Measurements from ENCODE around the gene DRC7. TPM values are rescaled to one million over a fixed set of nuclear protein-coding genes. Genes with fewer than 3 reads are reported as not detected.

DRC7 gene
- total RNA-seq, 1 experiment from 2014 or later = 0.72 TPM

- H2BK12ac ChIP-seq (ENCODE audit: insufficient read length, low read depth, low read length) = no peak overlapping the region
- no peak overlapping the region for H2BK15ac ChIP-seq (ENCODE audit: low read depth, low read length)
- no peaks in the 10 kb centered on the region for H3K79me2 ChIP-seq (ENCODE audit: insufficient read depth, low read length)
- no peak overlapping the region for H4K5ac ChIP-seq (ENCODE audit: insufficient read length, low read depth, low read length)
- no peak overlapping the region for H3K14ac ChIP-seq (ENCODE audit: insufficient read depth, low read length)
- no peaks in the 10 kb centered on the region for H3K9me3 ChIP-seq (ENCODE audit: control insufficient read depth, low read depth, low read length)
- H3K4me3 Mint-ChIP-seq = no peak overlapping the region
- H2BK20ac ChIP-seq (ENCODE audit: low read depth, low read length, poor library complexity, severe bottlenecking) = no peak overlapping the region
- no peak for DNase-seq
- no CpG with 5 or more reads among the region's 13 CpGs for WGBS (ENCODE audit: extremely low coverage, insufficient read length, low lambda C conversion rate)
- H4K8ac ChIP-seq (replicated peaks; ENCODE audit: insufficient read length, low read depth, low read length) = no peak overlapping the region
- H3K23ac ChIP-seq (ENCODE audit: insufficient read length, low read depth, low read length) = no peak overlapping the region
- no peaks in the 10 kb centered on the region for H3K4me1 ChIP-seq (ENCODE audit: insufficient read depth, low read length)
- no peak overlapping the region for H3K4ac ChIP-seq (ENCODE audit: low read depth, low read length)
- H3K27me3 Mint-ChIP-seq (ENCODE audit: low read depth) = peaks cover 6% of the 10 kb centered on the region
- H3K9me3 Mint-ChIP-seq = no peaks in the 10 kb centered on the region
- H4K91ac ChIP-seq (ENCODE audit: insufficient read length, low read depth, low read length) = no peak overlapping the region
- no peak overlapping the region for H3K18ac ChIP-seq (ENCODE audit: insufficient read length, low read depth, low read length)
- no peak overlapping the region for H2BK5ac ChIP-seq (ENCODE audit: insufficient read length, low read length)
- H3K56ac ChIP-seq (ENCODE audit: insufficient read length, low read depth, low read length) = no peak overlapping the region
- H3K79me1 ChIP-seq (ENCODE audit: insufficient read depth, low read depth, low read length, poor library complexity, severe bottlenecking) = no peaks in the 10 kb centered on the region
- no peak overlapping the region for H2AFZ ChIP-seq (ENCODE audit: low read length)
- no peak overlapping the region; a peak in 1 of 7 replicates for H3K27ac Mint-ChIP-seq
- no peaks in the 10 kb centered on the region for H3K23me2 ChIP-seq (ENCODE audit: insufficient read length, low read depth, low read length, poor library complexity, severe bottlenecking)
- H3K27me3 ChIP-seq (ENCODE audit: insufficient read depth, low read length) = no peaks in the 10 kb centered on the region
- H3T11ph ChIP-seq (ENCODE audit: low read length) = no peak overlapping the region
- no peak overlapping the region for H3K9ac ChIP-seq (ENCODE audit: extremely low read depth, insufficient read length, low read length)
- no peak overlapping the region for H2BK120ac ChIP-seq (ENCODE audit: low read depth, low read length, poor library complexity, severe bottlenecking)
- H2AK5ac ChIP-seq (ENCODE audit: insufficient read length, low read length) = no peak overlapping the region
- H3K36me3 Mint-ChIP-seq (ENCODE audit: insufficient read depth in 1 of 3, low read depth in 3 of 3) = no peaks in the 10 kb centered on the region
- H4K20me1 ChIP-seq (ENCODE audit: control insufficient read depth, insufficient read depth, insufficient read length) = no peaks in the 10 kb centered on the region
- H3K4me2 ChIP-seq (ENCODE audit: insufficient read depth, insufficient read length, low read length) = no peak overlapping the region
- H3K4me1 Mint-ChIP-seq = peaks cover 5 to 20% of the 10 kb centered on the region in 2 experiments
- no peak for TF ChIP-seq CTCF (conservative IDR thresholded peaks at IDR 0.05)
- no peak overlapping the region for H3K27ac ChIP-seq (ENCODE audit: insufficient read length, low read depth, low read length)
Measured at GRCh38 chr16:57689762-57690558, 4.6 kb upstream of the DRC7 start.
